ENCODE measurements around the gene SPDYC. TPM values are rescaled to one million over a fixed set of nuclear protein-coding genes. Genes with fewer than 3 reads are reported as not detected.

SPDYC gene
- total and polyA plus RNA-seq, 2 of the 13 experiments (the other 11 are each of a cell fraction or from before 2014, with no cell fraction given): 0.15 to 0.33 TPM

DNA sequence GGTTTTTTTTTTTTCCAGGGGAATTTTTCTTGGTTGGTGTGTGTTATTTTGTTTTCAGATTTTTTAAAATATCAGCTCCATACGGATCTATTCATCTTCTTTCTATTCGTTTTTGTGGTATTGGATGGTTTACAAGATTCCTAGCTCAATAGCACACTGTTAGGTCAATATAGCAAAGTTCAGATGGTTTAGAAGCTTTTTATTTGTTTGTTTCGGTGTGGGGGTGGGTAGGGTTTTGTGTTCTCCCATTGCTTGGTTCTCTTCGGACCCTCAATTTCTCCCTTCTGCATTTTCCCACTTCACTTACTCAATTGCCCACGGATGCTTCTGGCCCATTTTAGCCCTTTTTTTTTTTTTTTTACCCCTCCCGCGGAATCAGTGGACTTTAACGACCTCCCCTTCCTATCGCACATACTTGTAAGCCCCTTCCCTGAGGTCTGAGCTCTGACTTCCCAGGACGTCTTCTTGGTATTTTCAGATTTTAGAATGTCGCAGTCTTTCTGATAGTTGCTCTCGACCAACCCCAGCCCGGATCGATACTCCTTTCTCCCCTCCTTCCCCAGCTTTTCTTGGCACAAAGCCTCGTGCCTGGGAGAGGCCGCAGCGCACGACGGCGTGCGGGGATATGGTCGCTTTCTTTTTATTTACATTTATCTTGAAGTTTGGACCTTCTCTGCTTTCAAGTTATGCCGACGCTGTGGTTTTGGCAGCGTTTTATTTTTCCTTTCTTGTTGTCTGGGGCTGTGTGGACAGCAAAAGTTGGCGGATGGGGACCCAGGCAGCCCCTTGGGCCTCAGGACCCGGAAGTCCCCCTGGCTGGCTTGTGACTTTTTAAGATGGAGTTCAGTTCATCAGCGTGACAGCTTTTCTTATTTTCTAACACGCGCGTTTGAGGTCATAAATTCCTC lies 4.4 kb upstream of the SPDYC start (continued):
- TF ChIP-seq, protein P1, sequence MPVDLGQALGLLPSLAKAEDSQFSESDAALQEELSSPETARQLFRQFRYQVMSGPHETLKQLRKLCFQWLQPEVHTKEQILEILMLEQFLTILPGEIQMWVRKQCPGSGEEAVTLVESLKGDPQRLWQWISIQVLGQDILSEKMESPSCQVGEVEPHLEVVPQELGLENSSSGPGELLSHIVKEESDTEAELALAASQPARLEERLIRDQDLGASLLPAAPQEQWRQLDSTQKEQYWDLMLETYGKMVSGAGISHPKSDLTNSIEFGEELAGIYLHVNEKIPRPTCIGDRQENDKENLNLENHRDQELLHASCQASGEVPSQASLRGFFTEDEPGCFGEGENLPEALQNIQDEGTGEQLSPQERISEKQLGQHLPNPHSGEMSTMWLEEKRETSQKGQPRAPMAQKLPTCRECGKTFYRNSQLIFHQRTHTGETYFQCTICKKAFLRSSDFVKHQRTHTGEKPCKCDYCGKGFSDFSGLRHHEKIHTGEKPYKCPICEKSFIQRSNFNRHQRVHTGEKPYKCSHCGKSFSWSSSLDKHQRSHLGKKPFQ (CRISPR knock-in tag; IDR thresholded peaks at IDR 0.05; ENCODE audit: insufficient replicate concordance): no peak
- TF ChIP-seq, protein P2, sequence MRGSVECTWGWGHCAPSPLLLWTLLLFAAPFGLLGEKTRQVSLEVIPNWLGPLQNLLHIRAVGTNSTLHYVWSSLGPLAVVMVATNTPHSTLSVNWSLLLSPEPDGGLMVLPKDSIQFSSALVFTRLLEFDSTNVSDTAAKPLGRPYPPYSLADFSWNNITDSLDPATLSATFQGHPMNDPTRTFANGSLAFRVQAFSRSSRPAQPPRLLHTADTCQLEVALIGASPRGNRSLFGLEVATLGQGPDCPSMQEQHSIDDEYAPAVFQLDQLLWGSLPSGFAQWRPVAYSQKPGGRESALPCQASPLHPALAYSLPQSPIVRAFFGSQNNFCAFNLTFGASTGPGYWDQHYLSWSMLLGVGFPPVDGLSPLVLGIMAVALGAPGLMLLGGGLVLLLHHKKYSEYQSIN (CRISPR knock-in tag; IDR thresholded peaks at IDR 0.05; ENCODE audit: borderline replicate concordance): no peak
- TF ChIP-seq MED1 (CRISPR knock-in tag; IDR thresholded peaks at IDR 0.05): peak; percentile 55
- TF ChIP-seq PHF20 (CRISPR knock-in tag; IDR thresholded peaks at IDR 0.05): no peak
- TF ChIP-seq EED (CRISPR knock-in tag; IDR thresholded peaks at IDR 0.05): no peak
- peak; percentile 80 for TF ChIP-seq ZBTB7A (CRISPR knock-in tag; IDR thresholded peaks at IDR 0.05)
- TF ChIP-seq, protein P3, sequence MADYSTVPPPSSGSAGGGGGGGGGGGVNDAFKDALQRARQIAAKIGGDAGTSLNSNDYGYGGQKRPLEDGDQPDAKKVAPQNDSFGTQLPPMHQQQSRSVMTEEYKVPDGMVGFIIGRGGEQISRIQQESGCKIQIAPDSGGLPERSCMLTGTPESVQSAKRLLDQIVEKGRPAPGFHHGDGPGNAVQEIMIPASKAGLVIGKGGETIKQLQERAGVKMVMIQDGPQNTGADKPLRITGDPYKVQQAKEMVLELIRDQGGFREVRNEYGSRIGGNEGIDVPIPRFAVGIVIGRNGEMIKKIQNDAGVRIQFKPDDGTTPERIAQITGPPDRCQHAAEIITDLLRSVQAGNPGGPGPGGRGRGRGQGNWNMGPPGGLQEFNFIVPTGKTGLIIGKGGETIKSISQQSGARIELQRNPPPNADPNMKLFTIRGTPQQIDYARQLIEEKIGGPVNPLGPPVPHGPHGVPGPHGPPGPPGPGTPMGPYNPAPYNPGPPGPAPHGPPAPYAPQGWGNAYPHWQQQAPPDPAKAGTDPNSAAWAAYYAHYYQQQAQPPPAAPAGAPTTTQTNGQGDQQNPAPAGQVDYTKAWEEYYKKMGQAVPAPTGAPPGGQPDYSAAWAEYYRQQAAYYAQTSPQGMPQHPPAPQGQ (CRISPR knock-in tag; IDR thresholded peaks at IDR 0.05; ENCODE audit: borderline replicate concordance): no peak
- TF ChIP-seq AGO2 (optimal IDR thresholded peaks at IDR 0.05; ENCODE audit: low read depth, low read length): no peak
- no peak for TF ChIP-seq SP1 (IDR thresholded peaks at IDR 0.05)
- TF ChIP-seq SP1 (CRISPR knock-in tag; IDR thresholded peaks at IDR 0.05): no peak
- TF ChIP-seq ZNF616 (CRISPR knock-in tag; IDR thresholded peaks at IDR 0.05; ENCODE audit: low read depth): no peak
- TF ChIP-seq, protein P4, sequence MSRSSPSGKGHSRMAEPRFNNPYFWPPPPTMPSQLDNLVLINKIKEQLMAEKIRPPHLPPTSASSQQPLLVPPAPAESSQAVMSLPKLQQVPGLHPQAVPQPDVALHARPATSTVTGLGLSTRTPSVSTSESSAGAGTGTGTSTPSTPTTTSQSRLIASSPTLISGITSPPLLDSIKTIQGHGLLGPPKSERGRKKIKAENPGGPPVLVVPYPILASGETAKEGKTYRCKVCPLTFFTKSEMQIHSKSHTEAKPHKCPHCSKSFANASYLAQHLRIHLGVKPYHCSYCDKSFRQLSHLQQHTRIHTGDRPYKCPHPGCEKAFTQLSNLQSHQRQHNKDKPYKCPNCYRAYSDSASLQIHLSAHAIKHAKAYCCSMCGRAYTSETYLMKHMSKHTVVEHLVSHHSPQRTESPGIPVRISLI (CRISPR knock-in tag; IDR thresholded peaks at IDR 0.05; ENCODE audit: borderline replicate concordance): peak; percentile 68
- no peak for TF ChIP-seq KLF9 (CRISPR knock-in tag; IDR thresholded peaks at IDR 0.05; ENCODE audit: low read depth)
- TF ChIP-seq MZF1 (CRISPR knock-in tag; IDR thresholded peaks at IDR 0.05; ENCODE audit: borderline replicate concordance): no peak
- TF ChIP-seq, protein P5, sequence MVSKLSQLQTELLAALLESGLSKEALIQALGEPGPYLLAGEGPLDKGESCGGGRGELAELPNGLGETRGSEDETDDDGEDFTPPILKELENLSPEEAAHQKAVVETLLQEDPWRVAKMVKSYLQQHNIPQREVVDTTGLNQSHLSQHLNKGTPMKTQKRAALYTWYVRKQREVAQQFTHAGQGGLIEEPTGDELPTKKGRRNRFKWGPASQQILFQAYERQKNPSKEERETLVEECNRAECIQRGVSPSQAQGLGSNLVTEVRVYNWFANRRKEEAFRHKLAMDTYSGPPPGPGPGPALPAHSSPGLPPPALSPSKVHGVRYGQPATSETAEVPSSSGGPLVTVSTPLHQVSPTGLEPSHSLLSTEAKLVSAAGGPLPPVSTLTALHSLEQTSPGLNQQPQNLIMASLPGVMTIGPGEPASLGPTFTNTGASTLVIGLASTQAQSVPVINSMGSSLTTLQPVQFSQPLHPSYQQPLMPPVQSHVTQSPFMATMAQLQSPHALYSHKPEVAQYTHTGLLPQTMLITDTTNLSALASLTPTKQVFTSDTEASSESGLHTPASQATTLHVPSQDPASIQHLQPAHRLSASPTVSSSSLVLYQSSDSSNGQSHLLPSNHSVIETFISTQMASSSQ (IDR thresholded peaks at IDR 0.05; ENCODE audit: low read depth): 0 out of 2 replicates have a peak, but pooled peaks have one; percentile 9
- TF ChIP-seq, protein P5 (CRISPR knock-in tag; IDR thresholded peaks at IDR 0.05; ENCODE audit: borderline replicate concordance): no peak
- TF ChIP-seq PHF5A (CRISPR knock-in tag; IDR thresholded peaks at IDR 0.05; ENCODE audit: low read depth, unreplicated experiment): no peak
- TF ChIP-seq ELF1 (CRISPR knock-in tag; IDR thresholded peaks at IDR 0.05): peak; percentile 95

Data from HepG2 (cell line).